ENCODE results near the gene SFSWAP. TPM values are rescaled to one million over a fixed set of nuclear protein-coding genes. Genes with fewer than 3 reads are reported as not detected.

Gene SFSWAP
- total and polyA plus RNA-seq, 2 of the 8 experiments (the other 6 are each of a cell fraction or from before 2014, with no cell fraction given), result 36.5 to 49.5 TPM

- no peaks in the 10 kb centered on the region; a peak in 1 of 8 replicates for H3K36me3 ChIP-seq (ENCODE audit: control insufficient read depth in 2 of 4, insufficient read depth in 4 of 4, low read length in 3 of 4)
Measured at GRCh38 chr12:131831635-131832041, 120.7 kb downstream of the SFSWAP start.

More at GRCh38 chr12:131831635-131832041, 120.7 kb downstream of the SFSWAP start:
- Histone ChIP-seq H2BK5ac (ENCODE audit: low read depth, low read length) (no peak overlapping the region), H3K4ac (replicated peaks; ENCODE audit: insufficient read length, low read depth, low read length) (no peak overlapping the region), H3K9ac (replicated peaks in 1 of 4; ENCODE audit: extremely low read depth in 1 of 4, low read depth in 3 of 4, low read length in 3 of 4) (no peak overlapping the region), H2BK20ac (ENCODE audit: low read length) (no peak overlapping the region), H3K14ac (ENCODE audit: insufficient read length) (no peak overlapping the region), H2BK15ac (ENCODE audit: low read length) (no peak overlapping the region), H3K23me2 (ENCODE audit: low read depth, low read length) (peaks cover 16% of the 10 kb centered on the region; the same call in 1 of the 2 replicates), H3K4me3 (ENCODE audit: extremely low read depth in 1 of 4, insufficient read depth in 2 of 4, low read depth in 3 of 4, low read length in 4 of 4) (no peak overlapping the region), H3K27me3 (replicated peaks in 1 of 4; ENCODE audit: control insufficient read depth in 3 of 4, extremely low read depth in 1 of 4, insufficient read depth in 3 of 4, low read length in 3 of 4) (peaks cover 2 to 17% (median 13%) of the 10 kb centered on the region in 4 experiments; a peak in 6 of 7 replicates), H3K56ac (replicated peaks; ENCODE audit: insufficient read length, low read depth, low read length) (no peak overlapping the region), H4K91ac (replicated peaks; ENCODE audit: insufficient read length, low read length) (no peak overlapping the region), H3K18ac (ENCODE audit: extremely low read depth, low read length) (no peak overlapping the region), H2BK120ac (replicated peaks; ENCODE audit: low read depth, low read length) (no peak overlapping the region), H4K20me1 (replicated peaks in 1 of 2; ENCODE audit: control insufficient read depth in 1 of 2, insufficient read depth in 2 of 2, low read length in 2 of 2) (peaks cover 7 to 28% of the 10 kb centered on the region in 2 experiments), H2AFZ (ENCODE audit: low read length) (no peak overlapping the region), H4K5ac (ENCODE audit: insufficient read length, low read depth, low read length) (no peak overlapping the region), H2AK5ac (ENCODE audit: low read depth, low read length) (no peak overlapping the region), H3K79me2 (ENCODE audit: control insufficient read depth in 1 of 2, insufficient read depth in 2 of 2, low read length in 2 of 2) (peaks cover 0 to 30% of the 10 kb centered on the region in 2 experiments; a peak in 2 of 4 replicates), H3K4me2 (ENCODE audit: insufficient read depth in 1 of 2, low read depth in 2 of 2, low read length in 2 of 2) (peak overlapping the region in 1 of 2 experiments; percentile 57; a peak in 1 of 4 replicates), H3K4me1 (replicated peaks in 1 of 4; ENCODE audit: control insufficient read depth in 3 of 4, insufficient read depth in 4 of 4, low read length in 3 of 4) (peaks cover 0 to 25% (median 15%) of the 10 kb centered on the region in 4 experiments; a peak in 6 of 7 replicates), H4K8ac (ENCODE audit: extremely low read depth, insufficient read depth, low read length) (no peak overlapping the region), H3K23ac (ENCODE audit: insufficient read length) (no peak overlapping the region), H3K79me1 (ENCODE audit: low read depth, low read length) (peaks cover 4% of the 10 kb centered on the region; the same call in 1 of the 2 replicates), H3K9me3 (ENCODE audit: insufficient read depth in 2 of 2, low read depth in 1 of 2, low read length in 1 of 2) (no peaks in the 10 kb centered on the region), H2BK12ac (ENCODE audit: low read depth, low read length) (no peak overlapping the region), H3K27ac (ENCODE audit: low read depth, low read length) (no peak overlapping the region)
- DNase-seq (ENCODE audit: low read depth in 1 of 2, low spot score in 2 of 2) (no peak), FAIRE-seq (no peak)
- ChIA-PET POLR2A (ENCODE audit: partially characterized antibody) (interaction anchor here (1.1 kb wide), 2 partner anchors 11 to 36 kb away, joined by 3 read pairs; no protein-coding TSS in a partner anchor), CTCF (ENCODE audit: partially characterized antibody) (interaction anchor here (0.6 to 1.1 kb wide), 3 partner anchors 22 to 37 kb away, joined by 3 read pairs; no protein-coding TSS in a partner anchor)
- 90% methylated on average over 5 of the region's 16 CpGs; no CpG with 5 or more reads in 1 of the 2 experiments for WGBS, 2 experiments (ENCODE audit: extremely low coverage in 1 of 2, insufficient coverage in 1 of 2, insufficient read length in 1 of 2, insufficient replicate concordance in 2 of 2, low coverage in 1 of 2, low lambda C conversion rate in 2 of 2, missing lambda C conversion rate in 1 of 2)
- peak; percentile 22; the same call in 1 of the 2 replicates for TF ChIP-seq KDM1A (IDR thresholded peaks at IDR 0.05; ENCODE audit: borderline replicate concordance, low read length)
- TF ChIP-seq POLR2A (IDR thresholded peaks at IDR 0.05; ENCODE audit: control extremely low read depth in 1 of 2, low read depth in 2 of 2, low read length in 2 of 2), result no peak
- TF ChIP-seq RNF2 (IDR thresholded peaks at IDR 0.05; ENCODE audit: borderline replicate concordance, low read depth, low read length, missing control alignments, poor library complexity, severe bottlenecking), result no peak
- TF ChIP-seq ATF3 (IDR thresholded peaks at IDR 0.05; ENCODE audit: insufficient read depth, low read depth, low read length), result no peak
